Colonic mucosa (tissue), 4 donors: ENCODE measurements around the gene NPIPA1. TPM values are rescaled to one million over a fixed set of nuclear protein-coding genes. Genes with fewer than 3 reads are reported as not detected.
A peak's percentile ranks its signal among the peaks of the same experiment; 100 is the strongest.

Experiments used
- DNase-seq: peaks from one replicate; pipeline ENCODE4 v3.0.0-alpha.2; 2020
- H3K27ac ChIP-seq: fragments of 200-600 bp; one replicate; pipeline ENCODE4 v1.8.0; 2021
- H3K27me3 ChIP-seq: fragments of 200-600 bp; one replicate; pipeline ENCODE4 v1.8.0; 2021
- H3K36me3 ChIP-seq: fragments of 200-600 bp; one replicate; pipeline ENCODE4 v1.8.0; 2021
- H3K4me1 ChIP-seq: fragments of 200-600 bp; one replicate; pipeline ENCODE4 v1.8.0; 2021; ENCODE audit warnings: mild to moderate bottlenecking
- H3K4me3 ChIP-seq: fragments of 200-600 bp; one replicate; pipeline ENCODE4 v1.8.0; 2021
- H3K9ac ChIP-seq, 2 donors: one replicate each; pipeline ENCODE4 v1.7.0; 2013; ENCODE audit warnings: control low read depth in 2 of 2, low read depth in 2 of 2, low read length in 2 of 2
- H3K9me3 ChIP-seq: fragments of 200-600 bp; one replicate; pipeline ENCODE4 v1.8.0; 2021
- CTCF ChIP-seq: fragments of 200-600 bp; IDR thresholded peaks from one replicate; pipeline ENCODE4 v1.8.0; 2022; ENCODE audit warnings: antibody characterized with exemption, mild to moderate bottlenecking
- intact Hi-C: fragments of 100-400 bp; cut with DNase I; formaldehyde crosslinking; loops from one replicate; pipeline ENCODE4 v1.14.1; 2022
- total RNA-seq, 2 donors: library from RNA; stranded (reverse); fragmentation: NEBNext Ultra II Directional in 1 of 2; extraction: Animal tissue kit (Norgen Biotek cat#: 25700) in 1 of 2; gene quantifications; one replicate each; pipeline ENCODE4 v1.2.1, GENCODE V29; 2021
- donor health status: healthy.
- donor health status: DM: no; HTN: no; CAD: no.
- donor health status: DM: no; HTN: no; CAD: no.

The NPIPA1 gene
- total RNA-seq, 2 donors from 2014 or later = 32.8 to 74.3 TPM

GRCh38 chr16:14955546-14956231 lies 18.4 kb downstream of the NPIPA1 start:
- TF ChIP-seq CTCF = no peak
- Histone ChIP-seq H3K9ac (no peak overlapping the region), H3K27me3 (no peaks in the 10 kb centered on the region), H3K27ac (no peak overlapping the region), H3K9me3 (no peaks in the 10 kb centered on the region), H3K4me3 (no peak overlapping the region), H3K4me1 (peaks cover 5% of the 10 kb centered on the region), H3K36me3 (no peaks in the 10 kb centered on the region)
- DNase-seq = peak; percentile 13
- intact Hi-C loops = no loop called here

GRCh38 chr16:14957576-14958322 lies 20.5 kb downstream of the NPIPA1 start:
- no peak overlapping the region for H3K27ac ChIP-seq
- H3K36me3 ChIP-seq = no peaks in the 10 kb centered on the region
- no peak for TF ChIP-seq CTCF
- no peaks in the 10 kb centered on the region for H3K9me3 ChIP-seq
- H3K27me3 ChIP-seq = no peaks in the 10 kb centered on the region
- no peak for DNase-seq
- no peak overlapping the region for H3K9ac ChIP-seq
- peaks cover 5% of the 10 kb centered on the region for H3K4me1 ChIP-seq
- intact Hi-C loops = no loop called here
- H3K4me3 ChIP-seq = no peak overlapping the region

- no peak overlapping the region for H3K4me3 ChIP-seq
- peaks cover 5% of the 10 kb centered on the region for H3K4me1 ChIP-seq
- no peak for DNase-seq
- H3K27ac ChIP-seq = no peak overlapping the region
- H3K36me3 ChIP-seq = no peaks in the 10 kb centered on the region
- H3K9me3 ChIP-seq = no peaks in the 10 kb centered on the region
- no peak for TF ChIP-seq CTCF
- H3K27me3 ChIP-seq = no peaks in the 10 kb centered on the region
- intact Hi-C loops = no loop called here
- H3K9ac ChIP-seq = no peak overlapping the region
Measured at GRCh38 chr16:14958323-14958600, 21.0 kb downstream of the NPIPA1 start.

GRCh38 chr16:14958970-14959369 lies 21.7 kb downstream of the NPIPA1 start:
- no peak for DNase-seq
- peaks cover 5% of the 10 kb centered on the region for H3K4me1 ChIP-seq
- H3K27me3 ChIP-seq = no peaks in the 10 kb centered on the region
- intact Hi-C loops = no loop called here
- H3K4me3 ChIP-seq = no peak overlapping the region
- no peaks in the 10 kb centered on the region for H3K9me3 ChIP-seq
- no peak for TF ChIP-seq CTCF
- H3K27ac ChIP-seq = no peak overlapping the region
- no peak overlapping the region for H3K9ac ChIP-seq
- no peaks in the 10 kb centered on the region for H3K36me3 ChIP-seq

DNA sequence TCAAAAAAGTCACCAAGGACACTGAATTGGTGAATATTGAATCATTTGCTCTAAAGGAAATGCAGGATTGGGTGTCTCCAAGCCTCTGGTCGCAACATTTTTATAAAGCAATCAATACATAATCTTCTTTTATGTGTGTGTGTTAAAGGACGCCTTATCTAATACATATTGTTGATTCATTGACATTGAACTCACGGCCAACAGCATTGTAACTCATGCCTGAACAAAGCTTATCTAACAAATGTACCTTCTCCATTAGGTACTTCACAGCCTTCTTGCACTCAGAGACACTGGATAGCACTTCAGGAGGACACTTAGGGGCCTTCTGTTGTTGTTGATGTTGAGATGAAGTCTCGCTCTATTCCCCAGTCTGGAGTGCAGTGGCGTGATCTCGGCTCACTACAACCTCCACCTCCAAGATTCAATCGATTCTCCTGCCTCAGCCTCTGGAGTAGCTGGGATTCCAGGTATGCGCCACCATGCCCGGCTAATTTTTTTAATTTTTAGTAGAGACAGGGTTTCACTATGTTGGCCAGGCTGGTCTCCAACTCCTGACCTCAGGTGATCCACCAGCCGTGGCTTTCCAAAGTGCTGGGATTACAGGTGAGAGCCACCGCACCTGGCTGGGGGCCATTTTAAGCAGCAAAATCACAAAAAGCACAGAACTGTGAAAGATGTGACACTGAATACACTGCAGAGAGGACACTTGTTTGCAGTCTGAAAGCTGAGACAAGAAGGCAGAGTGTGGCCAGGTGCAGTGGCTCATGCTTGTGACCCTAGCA lies 24.4 kb downstream of the NPIPA1 start:
- no peaks in the 10 kb centered on the region for H3K9me3 ChIP-seq
- TF ChIP-seq CTCF = no peak
- no peak overlapping the region for H3K9ac ChIP-seq
- no peaks in the 10 kb centered on the region for H3K27me3 ChIP-seq
- H3K27ac ChIP-seq = no peak overlapping the region
- intact Hi-C loops = no loop called here
- H3K4me1 ChIP-seq = peaks cover 3% of the 10 kb centered on the region
- H3K4me3 ChIP-seq = no peak overlapping the region
- H3K36me3 ChIP-seq = no peaks in the 10 kb centered on the region
- no peak for DNase-seq
